OCI-LY1 (cell line): ENCODE measurements around the gene S100B.

ENCODE experiments used
- CTCF ChIP-seq: fragments of 200-600 bp; sonication (generic), shearing (Covaris generic); IDR thresholded peaks from 2 replicates; pipeline ENCODE4 v1.5.1; 2017; ENCODE audit warnings: mild to moderate bottlenecking, antibody characterized with exemption, low read length, moderate library complexity, mixed read lengths
- EZH2 ChIP-seq: fragments of 200-600 bp; sonication (generic), shearing (Covaris generic); IDR thresholded peaks from 2 replicates; pipeline ENCODE4 v1.8.0; 2017; ENCODE audit warnings: borderline replicate concordance, mixed run types, mild to moderate bottlenecking, antibody characterized with exemption, low read length, moderate library complexity, mixed read lengths

- TF ChIP-seq CTCF: no peak
- no peak for TF ChIP-seq EZH2
Measured at GRCh38 chr21:46605767-46606426, 1.0 kb upstream of the S100B start.
